Colon (tissue), 2 donors: ENCODE results near the gene HECTD1.
"Not testable (repeated sequence)": the region's sequence is repeated elsewhere in the genome, so short reads cannot be mapped to it uniquely, and the experiment has no call there.

Source experiments
- FAIRE-seq: peaks from 2 replicates; lab custom pipeline; 2012; peaks lifted over from hg19 to GRCh38; lab: Jason Lieb, UNC
- donor health status: control.
- donor health status: control.

Gene HECTD1

DNA sequence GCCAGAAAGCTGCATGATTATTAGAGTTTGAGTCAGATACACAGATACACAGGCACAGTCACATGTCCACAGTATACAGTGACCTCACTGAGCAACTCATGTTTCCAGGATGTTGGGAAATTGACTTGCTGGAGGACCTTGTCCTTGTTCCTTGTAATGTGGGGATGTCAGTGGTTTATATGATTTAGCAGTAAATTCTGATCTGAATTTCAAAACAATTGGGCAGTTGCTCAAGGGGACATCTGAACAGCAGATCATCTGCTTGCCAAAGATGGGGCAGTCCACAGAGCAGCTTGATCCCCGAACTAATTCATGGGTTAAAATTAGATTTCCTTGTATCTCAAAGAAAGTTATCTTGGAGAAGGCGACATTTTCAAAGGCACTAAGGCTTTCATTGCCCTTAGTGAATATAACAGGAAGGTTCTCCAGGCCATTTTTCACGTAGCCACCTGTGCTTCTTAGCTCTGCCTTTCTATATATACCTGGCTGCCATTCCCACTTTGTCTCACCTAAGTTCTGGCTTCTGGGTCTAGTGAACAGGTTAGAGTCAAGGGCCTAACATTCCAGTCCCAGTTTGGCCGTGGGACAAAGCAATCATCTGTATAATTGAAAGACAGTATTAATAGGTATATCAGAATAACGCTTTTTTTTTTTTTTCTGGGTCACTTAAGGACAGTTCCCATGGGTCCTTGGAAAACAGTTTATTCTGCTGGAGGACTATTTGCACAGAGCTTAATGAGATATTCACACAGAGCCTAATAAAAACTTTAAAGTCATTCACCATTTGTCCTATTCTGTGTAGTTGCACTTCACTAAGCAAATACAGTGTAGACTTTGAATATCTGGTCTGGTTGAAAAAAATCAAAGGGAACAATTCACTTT is 116.5 kb downstream of the HECTD1 start:
- no peak for FAIRE-seq

DNA sequence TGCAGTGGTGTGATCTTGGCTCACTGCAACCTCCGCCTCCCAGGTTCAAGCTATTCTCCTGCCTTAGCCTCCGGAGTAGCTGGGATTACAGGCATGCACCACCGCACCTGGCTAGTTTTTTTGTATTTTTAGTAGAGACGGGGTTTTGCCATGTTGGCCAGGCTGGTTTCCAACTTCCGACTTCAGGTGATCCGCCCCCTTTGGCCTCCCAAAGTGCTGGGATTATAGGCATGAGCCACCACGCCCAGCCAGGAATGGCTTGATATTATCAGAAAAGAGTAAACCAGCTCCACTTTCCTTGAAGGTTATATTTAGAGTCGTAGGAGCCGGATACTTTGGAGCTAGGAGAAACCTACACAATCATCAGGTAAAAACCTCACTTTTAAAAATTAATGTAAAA is 121.1 kb downstream of the HECTD1 start:
- not testable (repeated sequence) for FAIRE-seq

DNA sequence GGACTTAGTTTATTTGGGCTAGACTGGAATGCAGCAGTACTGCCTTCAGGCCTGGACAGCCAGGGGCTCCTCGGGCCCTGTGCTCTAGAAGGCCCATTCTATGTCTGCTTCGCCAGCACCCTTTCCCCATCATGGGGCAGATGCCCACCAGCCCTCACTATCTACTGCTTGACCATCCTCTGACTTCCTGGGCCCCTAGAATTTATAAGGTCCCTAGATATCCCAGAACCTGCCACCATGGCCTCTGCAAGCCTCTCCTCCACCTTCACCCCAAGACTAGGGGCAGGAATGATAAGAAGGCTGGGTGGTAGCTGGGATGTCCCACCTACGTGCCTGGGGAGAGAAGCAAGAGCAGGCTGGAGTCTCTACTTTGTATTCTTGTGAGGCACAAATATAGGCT is 122.6 kb downstream of the HECTD1 start:
- no peak for FAIRE-seq

DNA sequence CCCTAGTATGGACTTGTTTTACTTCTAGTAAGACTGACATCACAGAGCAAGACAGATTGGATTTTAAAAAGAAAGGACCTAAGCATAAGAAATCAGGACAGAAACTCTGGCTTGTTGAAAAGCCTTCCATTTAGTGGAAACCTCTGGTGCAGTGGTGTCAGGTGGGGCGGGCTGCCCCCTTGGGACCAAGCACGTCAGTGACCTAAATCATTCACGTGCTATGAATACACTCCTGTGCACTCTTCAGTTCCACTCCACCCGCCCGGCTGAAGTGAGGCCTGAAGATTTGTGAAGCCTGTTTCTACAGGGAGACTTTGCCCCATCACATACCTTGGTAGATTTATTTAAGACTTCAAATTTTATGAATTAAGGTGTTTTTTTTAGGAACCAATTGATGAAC is 123.2 kb downstream of the HECTD1 start:
- no peak for FAIRE-seq

DNA sequence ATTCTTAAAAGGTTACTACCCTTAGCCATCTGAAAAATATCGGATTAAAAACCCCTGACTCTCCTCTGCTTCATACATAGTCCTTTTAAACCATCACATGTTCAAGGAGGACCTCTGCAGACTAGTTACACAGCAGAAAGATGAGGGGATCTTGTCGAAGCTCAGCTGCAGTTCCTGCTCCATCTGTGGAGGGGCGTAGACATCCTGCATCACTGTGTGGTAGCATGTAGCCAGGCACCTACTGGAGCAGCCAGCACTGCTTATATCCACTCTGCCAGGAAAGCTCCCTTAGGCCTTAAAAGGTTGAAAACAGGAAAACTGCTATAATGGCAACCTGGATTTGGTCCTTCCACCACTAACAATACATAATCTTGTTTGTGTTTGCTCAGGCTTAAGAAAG is 123.8 kb downstream of the HECTD1 start:
- no peak for FAIRE-seq

DNA sequence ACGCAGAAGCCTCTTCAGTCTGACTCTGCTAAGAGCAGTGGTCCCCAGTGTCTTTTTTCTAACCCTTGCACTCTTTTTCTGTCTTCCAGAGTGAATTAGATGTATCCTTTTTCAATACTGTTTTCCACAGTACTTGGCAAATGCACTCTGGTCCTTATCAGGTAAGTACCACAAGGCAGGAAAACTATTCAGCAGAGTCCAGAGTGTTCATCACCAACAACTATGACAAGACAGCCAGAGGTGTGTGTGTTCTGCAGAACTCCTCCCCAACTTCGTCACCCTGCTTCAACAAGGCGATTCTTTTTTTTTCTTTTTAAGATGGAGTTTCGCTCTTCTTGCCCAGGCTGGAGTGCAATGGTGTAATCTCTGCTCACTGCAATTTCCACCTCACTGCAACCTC is 127.1 kb downstream of the HECTD1 start:
- no peak for FAIRE-seq

DNA sequence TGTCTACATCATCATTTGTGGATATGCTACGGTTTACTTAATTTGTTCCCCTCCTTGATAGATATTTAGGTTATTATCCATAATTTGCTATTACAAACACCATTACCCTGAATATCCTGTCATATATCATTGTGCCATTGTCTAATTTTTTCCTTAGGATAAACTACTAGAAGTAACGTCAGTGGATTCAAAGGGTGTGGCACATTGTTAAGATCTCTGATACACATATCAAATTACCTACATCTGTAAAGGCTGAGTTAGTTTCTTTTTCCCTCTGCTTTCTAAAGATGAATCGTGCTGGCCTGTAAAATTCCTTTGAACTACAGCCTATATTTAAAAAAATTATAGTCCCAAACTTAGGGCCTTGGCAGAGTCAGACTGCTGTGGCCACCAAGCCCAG is 127.5 kb downstream of the HECTD1 start:
- no peak for FAIRE-seq

DNA sequence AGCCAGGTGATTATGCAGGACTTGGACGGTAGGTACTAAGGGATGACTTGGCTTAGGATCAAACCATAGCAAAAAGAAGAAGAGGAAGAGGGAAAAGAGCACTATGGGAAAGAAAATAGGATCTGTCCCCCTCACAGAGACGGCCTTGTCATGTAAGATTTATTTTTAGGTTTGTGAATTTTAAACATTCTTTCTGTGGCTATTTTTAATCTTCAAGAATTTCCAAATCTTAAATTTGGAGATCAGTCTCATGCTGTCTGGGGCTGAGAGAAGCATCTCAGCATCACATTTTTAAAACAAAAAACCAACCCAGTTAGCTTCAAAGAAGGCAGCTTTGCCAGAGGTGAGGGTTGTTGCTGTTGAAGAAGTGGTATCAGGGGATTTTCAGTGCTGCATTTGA is 128.8 kb downstream of the HECTD1 start:
- FAIRE-seq, result no peak

DNA sequence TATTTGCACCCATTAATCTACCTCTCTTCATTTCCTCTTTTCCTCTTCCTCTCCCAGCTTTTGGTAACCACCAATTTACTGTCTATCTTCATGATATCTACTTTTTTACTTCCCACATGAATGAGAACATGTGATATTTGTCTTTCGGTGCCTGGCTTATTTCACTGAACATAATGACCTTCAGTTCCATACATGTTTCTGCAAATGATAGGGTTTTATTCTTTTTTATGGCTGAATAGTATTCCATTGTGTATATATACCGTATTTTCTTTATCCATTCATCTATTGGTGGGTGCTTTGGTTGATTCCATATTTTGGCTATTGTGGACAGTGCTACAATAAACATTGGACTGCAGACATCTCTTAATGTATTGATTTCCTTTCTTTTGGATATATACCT is 132.4 kb downstream of the HECTD1 start:
- FAIRE-seq, result no peak

DNA sequence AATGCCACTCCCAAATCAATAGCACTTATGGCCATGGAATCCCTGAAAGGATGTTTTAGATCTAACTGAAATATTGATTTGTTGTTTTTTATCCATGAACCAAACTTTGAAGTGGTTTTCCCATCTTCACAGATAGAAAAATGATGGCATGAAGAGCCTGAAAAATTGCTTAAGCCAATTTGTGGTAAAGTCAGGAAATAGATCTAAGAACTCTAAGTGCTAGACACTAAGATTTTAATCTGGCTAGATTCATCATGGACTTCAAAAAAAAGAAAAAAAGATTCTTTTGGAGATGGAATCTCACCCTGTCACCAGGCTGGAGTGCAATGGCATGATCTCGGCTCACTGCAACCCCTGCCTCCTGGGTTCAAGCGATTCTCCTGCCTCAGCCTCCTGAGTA is 136.4 kb downstream of the HECTD1 start:
- no peak for FAIRE-seq

DNA sequence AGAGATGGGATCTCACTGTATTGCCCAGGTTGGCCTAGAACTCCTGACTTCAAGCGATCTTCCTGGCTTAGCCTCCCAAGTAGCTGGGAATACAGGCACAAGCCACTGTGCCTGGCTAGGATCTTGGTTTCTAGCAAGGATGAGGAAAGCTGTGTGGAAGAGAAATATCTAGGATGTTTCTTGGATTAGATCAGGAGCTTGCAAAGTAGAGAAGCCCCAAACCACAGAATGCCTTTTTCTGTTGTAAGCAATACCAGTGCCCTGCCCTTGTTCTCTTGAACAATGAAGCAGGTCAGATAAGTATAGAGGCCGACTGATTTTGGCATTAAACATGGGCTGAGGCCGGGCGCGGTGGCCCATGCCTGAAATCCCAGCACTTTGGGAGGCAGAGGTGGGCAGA is 137.2 kb downstream of the HECTD1 start:
- no peak for FAIRE-seq

DNA sequence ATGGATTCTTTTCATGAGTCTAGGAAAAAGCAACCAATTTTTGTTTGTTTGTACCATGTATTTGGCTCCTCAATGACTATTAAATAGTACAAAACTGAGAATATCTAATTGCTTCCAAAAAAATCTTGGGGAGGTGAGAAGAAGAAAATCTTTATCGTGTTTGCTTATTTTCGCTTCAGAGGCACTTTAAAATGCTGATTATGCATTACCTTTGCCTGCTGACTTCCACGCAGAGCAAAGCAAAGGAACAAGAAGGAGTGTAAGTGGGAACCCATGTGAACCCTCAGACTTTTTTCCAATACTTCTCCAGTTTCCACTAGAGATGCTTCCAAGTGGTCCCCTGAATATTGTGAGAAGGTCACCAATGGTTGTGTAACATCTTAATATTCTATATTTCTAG is 138.2 kb downstream of the HECTD1 start:
- FAIRE-seq, result no peak

DNA sequence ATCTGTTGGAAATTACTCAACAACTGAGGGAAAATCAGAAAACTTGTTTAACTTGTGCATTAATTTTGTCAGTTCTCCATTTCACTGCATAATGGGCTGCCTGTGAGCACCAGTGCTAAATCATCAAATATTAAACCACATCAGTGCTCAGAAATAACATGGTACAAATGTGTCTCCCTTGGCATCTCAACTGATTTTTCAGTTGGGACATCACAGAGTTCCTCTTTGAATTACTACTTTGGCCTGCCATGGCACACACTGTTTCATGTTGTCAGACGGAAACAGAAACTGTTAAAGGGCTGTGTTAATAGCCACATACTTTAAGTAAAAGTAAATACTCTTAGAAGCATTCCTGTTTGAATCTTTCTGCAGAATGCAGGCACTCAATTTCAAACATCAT is 139.4 kb downstream of the HECTD1 start:
- no peak for FAIRE-seq

DNA sequence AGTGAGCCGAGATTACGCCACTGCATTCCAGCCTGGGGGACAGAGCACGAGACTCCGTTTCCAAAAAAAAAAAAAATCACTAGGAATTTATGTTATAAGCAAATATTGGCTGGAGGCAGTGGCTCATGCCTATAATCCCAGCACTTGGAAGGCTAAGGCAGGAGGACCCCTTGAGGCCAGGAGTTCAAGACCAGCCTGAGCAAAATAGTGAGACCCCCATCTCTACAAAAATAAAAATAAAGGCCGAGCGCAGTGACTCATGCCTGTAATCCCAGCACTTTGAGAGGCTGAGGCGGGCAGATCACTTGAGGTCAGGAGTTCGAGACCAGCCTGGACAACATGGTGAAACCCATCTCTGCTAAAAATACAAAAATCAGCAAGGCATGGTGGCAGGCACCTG is 144.7 kb downstream of the HECTD1 start:
- not testable (repeated sequence) for FAIRE-seq

DNA sequence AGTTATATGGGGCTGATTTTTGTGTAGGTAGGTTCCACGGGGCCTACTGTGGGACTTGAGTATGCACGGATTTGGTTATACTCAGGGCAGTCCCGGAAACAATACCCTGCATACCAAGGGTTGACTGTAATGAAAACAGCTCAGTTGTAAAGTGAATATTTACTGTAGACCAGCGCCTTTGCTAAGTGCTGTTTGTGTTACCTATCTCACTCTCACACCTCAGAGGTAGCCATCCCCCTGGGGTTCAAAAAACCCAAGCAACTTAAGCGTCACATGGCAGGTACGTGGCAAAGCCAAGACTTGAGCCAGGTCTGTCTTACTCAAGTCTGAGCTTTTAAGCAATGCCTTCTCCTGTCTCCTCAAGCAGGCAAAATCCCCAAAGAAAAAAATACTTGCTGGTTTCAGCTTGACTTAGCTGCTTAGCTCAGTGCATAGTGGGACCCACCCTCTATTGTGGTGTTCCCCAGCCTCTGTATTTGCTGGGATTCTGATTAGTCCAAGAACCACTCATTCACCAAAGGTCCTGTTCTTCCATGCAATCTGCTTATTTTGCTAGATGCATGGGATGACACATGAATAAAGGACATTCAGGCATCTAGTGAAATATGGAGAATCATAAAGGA is 147.2 kb downstream of the HECTD1 start:
- FAIRE-seq, result no peak

DNA sequence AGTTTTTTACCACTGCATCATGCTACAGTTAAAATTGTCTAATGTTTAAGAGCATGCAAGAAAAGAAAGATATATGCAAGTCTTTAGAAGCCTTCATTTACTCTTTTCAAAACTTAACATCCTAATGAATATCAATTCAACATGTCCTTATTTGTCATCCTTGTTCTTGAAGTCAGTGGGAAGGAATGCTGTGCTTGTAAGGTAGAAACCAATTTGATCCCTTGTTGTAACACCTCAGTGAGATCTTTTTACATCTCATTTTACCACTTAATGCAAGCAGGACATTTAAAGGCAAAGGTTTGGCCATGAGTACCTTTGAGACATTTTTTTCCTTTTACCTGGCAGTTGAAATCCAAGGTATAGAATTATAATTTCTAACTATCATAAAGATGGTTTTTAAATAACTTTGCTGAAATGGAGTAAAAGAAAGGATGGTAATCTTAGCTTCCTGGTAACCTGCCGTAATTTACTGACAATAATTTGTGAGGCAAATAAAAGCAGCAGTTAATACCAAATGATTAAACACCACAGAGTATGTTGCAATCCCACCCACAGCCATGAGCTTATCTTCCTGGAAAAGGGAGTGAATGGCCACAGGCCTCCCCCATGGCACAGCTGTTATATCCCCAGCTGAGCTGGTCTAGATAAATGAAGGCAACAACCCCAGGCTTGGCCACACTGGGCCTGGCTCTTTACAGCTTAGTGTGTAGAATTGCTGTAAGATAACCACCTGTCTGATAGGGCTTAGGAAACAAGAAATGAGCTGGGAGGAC is 148.3 kb downstream of the HECTD1 start:
- FAIRE-seq, result no peak

DNA sequence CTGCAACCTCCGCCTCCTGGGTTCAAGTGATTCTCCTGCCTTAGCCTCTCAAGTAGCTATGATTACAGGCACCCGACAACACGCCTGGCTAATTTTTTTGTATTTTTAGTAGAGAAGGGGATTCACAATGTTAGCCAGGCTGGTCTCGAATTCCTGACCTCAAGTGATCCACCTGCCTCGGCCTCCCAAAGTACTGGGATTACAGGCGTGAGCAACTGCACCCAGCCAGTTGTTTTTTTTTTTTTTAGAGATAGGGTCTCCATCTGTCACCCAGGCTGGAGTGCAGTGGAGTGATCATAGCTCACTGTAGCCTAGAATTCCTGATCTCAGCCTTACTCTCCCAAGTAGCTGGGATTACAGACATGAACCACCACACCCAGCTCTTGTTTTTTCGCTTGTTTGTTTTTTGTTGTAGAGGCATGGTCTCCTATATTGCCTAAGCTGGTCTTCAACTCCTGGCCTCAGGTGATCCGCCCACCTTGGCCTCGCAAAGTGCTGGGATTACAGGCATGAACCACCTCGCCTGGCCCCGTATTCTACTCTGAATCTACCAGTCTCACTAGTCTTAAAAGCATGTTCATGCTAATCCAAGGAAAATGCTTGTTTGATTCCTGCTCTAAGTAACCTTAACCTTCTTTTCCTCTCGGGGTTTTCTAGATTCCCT is 149.8 kb downstream of the HECTD1 start:
- no peak for FAIRE-seq

DNA sequence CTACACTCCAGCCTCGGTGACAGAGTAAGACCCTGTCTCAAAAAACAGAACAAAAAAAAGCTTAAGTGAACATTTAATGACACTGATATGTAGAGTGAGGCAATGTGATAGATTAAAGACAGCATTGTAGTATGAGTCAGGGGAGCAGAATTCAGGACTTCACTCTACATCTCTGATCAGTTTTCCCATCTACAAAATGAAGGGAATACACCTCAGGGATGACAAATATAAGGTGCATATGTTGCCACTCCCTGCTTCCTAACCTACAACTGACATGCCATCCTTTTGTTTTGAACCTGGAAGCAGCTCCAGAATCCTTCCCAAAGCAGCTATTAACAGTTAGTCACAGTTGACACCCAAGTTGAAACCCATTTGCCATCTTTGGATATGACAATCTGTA is 150.6 kb downstream of the HECTD1 start:
- no peak for FAIRE-seq

DNA sequence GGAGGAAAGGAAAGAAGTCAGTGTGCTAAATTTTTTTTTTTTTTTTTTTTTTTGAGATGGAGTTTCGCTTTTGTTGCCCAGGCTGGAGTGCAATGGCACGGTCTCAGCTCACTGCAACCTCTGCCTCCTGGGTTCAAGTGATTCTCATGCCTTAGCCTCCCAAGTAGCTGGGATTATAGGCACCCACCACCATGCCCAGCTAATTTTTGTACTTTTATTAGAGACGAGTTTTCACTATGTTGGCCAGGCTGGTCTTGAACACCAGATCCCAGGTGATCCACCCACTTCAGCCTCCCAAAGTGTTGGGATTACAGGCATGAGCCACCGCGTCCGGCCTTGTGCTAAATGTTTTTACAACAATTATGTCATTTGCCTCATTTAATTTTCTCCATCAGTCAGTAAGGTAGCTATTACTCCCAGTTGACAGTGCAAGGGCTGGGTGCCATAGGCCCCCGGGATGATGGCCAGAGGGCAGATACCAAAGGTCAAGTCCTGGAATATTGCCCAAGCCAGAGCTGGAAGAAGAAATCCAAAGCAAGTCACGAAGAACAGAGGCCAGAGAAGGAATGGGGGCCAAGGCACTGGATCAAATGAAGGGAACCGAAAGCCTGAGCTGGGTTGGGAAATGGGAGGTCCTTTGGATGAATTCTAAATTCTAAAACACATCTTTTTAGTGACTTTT is 154.5 kb downstream of the HECTD1 start:
- not testable (repeated sequence) for FAIRE-seq

DNA sequence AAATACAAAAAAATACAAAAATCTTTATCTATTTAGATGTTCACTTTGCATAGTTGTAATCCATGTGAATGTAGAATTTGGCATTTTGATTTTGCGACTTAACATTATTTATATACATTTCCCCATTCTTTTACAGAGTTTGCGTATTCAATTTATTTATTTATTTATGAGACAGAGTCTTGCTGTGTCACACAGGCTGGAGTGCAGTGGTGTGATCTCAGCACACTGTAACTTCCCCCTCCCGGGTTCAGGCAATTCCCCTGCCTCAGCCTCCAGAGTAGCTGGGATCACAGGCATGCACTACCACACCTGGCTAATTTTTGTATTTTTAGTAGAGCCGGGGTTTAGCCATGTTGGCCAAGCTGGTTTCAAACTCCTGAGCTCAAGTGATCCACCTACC is 156.1 kb downstream of the HECTD1 start:
- FAIRE-seq, result no peak

DNA sequence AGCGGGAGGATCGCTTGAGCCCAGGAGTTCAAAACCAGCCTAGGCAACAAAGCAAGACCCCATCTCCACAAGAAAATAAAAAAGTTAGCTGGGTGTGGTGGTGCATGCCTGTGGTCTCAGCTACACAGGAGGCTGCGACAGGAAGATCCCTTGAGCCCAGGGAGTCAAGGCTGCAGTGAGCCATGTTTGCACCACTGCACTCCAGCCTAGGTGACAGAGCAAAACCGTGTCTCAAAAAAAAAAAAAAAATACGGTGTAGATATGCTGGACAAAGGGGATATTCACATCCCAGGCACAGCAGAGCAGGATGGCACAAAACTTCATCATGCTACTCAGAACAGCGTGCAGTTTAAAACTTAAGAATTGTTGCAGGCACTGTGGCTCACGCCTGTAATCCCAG is 156.6 kb downstream of the HECTD1 start:
- FAIRE-seq, result no peak
